ENCODE results near the gene TLR3. TPM values are rescaled to one million over a fixed set of nuclear protein-coding genes. Genes with fewer than 3 reads are reported as not detected.
"Not testable (repeated sequence)": the region's sequence is repeated elsewhere in the genome, so short reads cannot be mapped to it uniquely, and the experiment has no call there.

TLR3 gene
- total and polyA plus RNA-seq, 3 donors from 2014 or later = 2.3 to 12.6 (median 3.2) TPM

DNA sequence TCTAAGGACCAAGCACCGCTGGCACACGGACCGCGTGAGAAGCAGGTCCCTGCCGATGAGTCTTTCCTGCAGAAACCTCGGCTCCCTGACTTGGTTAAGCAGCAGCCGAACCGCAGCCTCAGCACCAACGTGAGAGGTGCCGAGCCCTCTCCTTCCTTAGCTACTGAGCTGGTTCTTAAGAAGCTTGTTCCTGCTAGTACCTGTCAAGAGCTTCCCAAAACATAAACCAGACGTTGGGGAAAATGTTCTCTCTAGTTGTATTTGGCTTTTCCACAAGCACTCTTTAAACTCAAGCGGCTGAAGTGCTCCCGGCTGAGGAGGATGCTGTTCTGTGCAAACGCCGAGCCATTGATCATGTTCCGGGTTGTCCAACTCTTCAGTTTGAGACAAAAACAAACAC is 29.3 kb upstream of the TLR3 start:
- Histone ChIP-seq H3K4me1 (no peaks in the 10 kb centered on the region), H3K36me3 (ENCODE audit: low read depth, missing control alignments) (no peaks in the 10 kb centered on the region), H3K27me3 (no peaks in the 10 kb centered on the region), H3K9me3 (no peaks in the 10 kb centered on the region), H3K27ac (no peak overlapping the region), H3K4me3 (no peak overlapping the region)
- no peak for DNase-seq
- intact Hi-C loops (cut with DNase I; ENCODE audit: low total_unique reads) = loop anchor here (10.0 kb wide), 1 partner anchor 395 kb away; no protein-coding TSS in a partner anchor
- TF ChIP-seq, protein P1, sequence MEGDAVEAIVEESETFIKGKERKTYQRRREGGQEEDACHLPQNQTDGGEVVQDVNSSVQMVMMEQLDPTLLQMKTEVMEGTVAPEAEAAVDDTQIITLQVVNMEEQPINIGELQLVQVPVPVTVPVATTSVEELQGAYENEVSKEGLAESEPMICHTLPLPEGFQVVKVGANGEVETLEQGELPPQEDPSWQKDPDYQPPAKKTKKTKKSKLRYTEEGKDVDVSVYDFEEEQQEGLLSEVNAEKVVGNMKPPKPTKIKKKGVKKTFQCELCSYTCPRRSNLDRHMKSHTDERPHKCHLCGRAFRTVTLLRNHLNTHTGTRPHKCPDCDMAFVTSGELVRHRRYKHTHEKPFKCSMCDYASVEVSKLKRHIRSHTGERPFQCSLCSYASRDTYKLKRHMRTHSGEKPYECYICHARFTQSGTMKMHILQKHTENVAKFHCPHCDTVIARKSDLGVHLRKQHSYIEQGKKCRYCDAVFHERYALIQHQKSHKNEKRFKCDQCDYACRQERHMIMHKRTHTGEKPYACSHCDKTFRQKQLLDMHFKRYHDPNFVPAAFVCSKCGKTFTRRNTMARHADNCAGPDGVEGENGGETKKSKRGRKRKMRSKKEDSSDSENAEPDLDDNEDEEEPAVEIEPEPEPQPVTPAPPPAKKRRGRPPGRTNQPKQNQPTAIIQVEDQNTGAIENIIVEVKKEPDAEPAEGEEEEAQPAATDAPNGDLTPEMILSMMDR (IDR thresholded peaks at IDR 0.05) = no peak
- TF ChIP-seq POLR2A (IDR thresholded peaks at IDR 0.05) = no peak
- 37 to 51% methylated on average over 16 of the region's 16 CpGs for WGBS, 2 donors

DNA sequence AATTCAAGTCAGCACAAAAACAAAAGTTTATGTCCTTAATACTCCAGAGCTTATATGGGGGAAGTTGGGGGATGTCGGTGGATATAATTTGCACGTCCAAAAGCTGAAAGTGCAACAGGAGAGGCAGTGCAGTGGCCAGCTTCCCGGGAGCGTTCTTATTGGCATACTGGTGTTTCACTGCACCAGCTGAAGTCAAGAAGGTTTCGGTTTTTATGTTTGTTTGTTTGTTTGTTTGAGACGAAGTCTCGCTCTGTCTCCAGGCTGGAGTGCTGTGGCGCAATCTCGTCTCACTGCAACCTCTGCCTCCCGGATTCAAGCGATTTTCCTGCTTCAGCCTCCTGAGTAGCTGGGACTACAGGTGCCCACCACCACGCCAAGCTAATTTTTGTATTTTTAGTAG is 28.6 kb upstream of the TLR3 start:
- Histone ChIP-seq H3K9me3 (no peaks in the 10 kb centered on the region), H3K27me3 (no peaks in the 10 kb centered on the region), H3K4me3 (no peak overlapping the region), H3K36me3 (ENCODE audit: low read depth, missing control alignments) (no peaks in the 10 kb centered on the region), H3K27ac (no peak overlapping the region), H3K4me1 (no peaks in the 10 kb centered on the region)
- 76 to 81% methylated on average over 12 of the region's 12 CpGs for WGBS, 2 donors
- TF ChIP-seq, protein P1 (IDR thresholded peaks at IDR 0.05) = no peak
- no peak for TF ChIP-seq POLR2A (IDR thresholded peaks at IDR 0.05)
- intact Hi-C loops (cut with DNase I; ENCODE audit: low total_unique reads) = no loop called here
- DNase-seq = no peak

- DNase-seq; H3K27ac ChIP-seq; H3K4me1 ChIP-seq; intact Hi-C loops (cut with DNase I; ENCODE audit: low total_unique reads); H3K9me3 ChIP-seq; H3K4me3 ChIP-seq; H3K36me3 ChIP-seq (ENCODE audit: low read depth, missing control alignments); H3K27me3 ChIP-seq: not testable (repeated sequence)
- WGBS, 2 donors = 36 to 61% methylated on average over 4 to 5 of the region's 5 CpGs
Observed at GRCh38 chr4:186047501-186047900, 21.5 kb upstream of the TLR3 start.

DNA sequence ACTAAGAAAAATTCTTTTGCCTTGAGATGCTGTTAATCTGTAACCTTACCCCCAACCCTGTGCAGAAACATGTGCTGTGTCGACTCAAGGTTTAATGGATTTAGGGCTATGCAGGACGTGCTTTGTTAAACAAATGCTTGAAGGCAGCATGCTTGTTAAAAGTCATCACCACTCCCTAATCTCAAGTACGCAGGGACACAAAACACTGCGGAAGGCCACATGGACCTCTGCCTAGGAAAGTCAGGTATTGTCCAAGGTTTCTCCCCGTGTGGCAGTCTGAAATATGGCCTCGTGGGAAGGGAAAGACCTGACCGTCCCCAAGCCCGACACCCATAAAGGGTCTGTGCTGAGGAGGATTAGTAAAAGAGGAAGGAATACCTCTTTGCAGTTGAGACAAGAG is 18.8 kb upstream of the TLR3 start:
- H3K4me3 ChIP-seq; intact Hi-C loops (cut with DNase I; ENCODE audit: low total_unique reads); H3K36me3 ChIP-seq (ENCODE audit: low read depth, missing control alignments); H3K9me3 ChIP-seq; H3K27me3 ChIP-seq; DNase-seq; H3K4me1 ChIP-seq; H3K27ac ChIP-seq: not testable (repeated sequence)
- 81 to 84% methylated on average over 8 of the region's 8 CpGs for WGBS, 2 donors

DNA sequence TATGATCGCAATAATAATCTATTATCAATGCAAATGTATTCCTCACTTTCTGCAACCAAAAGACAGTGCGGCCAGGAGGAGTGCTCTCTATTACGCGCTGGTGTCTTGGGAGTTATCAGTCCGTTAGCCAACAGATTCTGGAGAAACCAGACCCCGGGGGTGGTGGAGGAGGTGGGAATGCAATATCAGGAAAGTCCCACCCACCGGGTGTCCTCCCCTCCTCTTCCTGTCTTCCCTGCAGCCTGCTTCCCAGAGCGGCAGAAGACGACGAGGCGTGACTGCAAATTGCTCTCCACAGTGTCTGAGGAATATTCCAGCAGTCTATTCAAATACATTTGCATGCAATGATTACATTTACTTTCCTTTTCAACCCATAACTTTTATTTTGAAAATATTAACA is 17.9 kb upstream of the TLR3 start:
- 72 to 81% methylated on average over 11 of the region's 11 CpGs for WGBS, 2 donors
- H3K4me3 ChIP-seq = no peak overlapping the region
- H3K36me3 ChIP-seq (ENCODE audit: low read depth, missing control alignments) = no peaks in the 10 kb centered on the region
- TF ChIP-seq, protein P1 (IDR thresholded peaks at IDR 0.05) = no peak
- no peak for TF ChIP-seq POLR2A (IDR thresholded peaks at IDR 0.05)
- H3K27ac ChIP-seq = no peak overlapping the region
- intact Hi-C loops (cut with DNase I; ENCODE audit: low total_unique reads) = no loop called here
- no peaks in the 10 kb centered on the region for H3K27me3 ChIP-seq
- no peaks in the 10 kb centered on the region for H3K9me3 ChIP-seq
- DNase-seq = no peak
- no peaks in the 10 kb centered on the region for H3K4me1 ChIP-seq

DNA sequence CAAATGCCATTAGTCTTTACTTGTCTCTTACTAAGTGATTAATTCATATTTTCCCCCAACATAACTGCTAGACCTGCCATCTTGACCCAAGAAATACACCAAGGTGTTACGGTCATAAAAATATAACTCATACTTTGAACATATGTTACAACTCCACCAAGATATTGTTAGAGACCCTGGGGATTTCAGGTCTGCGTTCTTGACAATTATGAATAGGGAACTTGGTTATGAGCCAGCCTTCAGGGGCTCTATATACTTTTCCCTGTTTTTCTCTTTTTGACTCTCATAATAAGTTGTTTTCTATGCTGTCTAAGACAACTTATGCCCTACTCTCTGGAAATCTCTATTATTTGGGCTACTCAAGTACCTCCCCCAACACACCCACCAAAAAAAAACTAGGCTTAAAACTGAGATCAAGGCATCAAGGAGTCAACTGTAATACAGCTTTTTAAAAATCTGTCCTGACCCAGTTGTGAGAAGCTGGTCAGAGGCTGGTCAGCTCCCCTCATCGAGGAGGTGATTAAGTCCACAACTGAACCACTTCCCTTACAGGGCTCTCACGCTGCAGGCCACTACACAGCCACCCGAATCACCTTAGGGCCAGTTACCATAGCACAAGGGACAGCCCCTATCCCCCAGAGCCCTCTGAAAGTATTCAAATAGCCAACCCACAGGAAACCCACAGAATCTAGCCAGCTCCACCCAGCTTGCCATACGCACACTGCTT is 10.5 kb upstream of the TLR3 start:
- no peak for DNase-seq
- no peak for TF ChIP-seq POLR2A (IDR thresholded peaks at IDR 0.05)
- TF ChIP-seq, protein P1 (IDR thresholded peaks at IDR 0.05) = no peak
- Histone ChIP-seq H3K4me1 (no peaks in the 10 kb centered on the region), H3K27ac (no peak overlapping the region), H3K4me3 (no peak overlapping the region), H3K36me3 (ENCODE audit: low read depth, missing control alignments) (no peaks in the 10 kb centered on the region), H3K9me3 (no peaks in the 10 kb centered on the region), H3K27me3 (no peaks in the 10 kb centered on the region)
- WGBS, 2 donors = 84 to 92% methylated on average over 6 of the region's 6 CpGs
- intact Hi-C loops (cut with DNase I; ENCODE audit: low total_unique reads) = no loop called here

All from testis (tissue), 3 donors.